ENCODE measurements around the gene HOXA2.

Gene HOXA2

DNA sequence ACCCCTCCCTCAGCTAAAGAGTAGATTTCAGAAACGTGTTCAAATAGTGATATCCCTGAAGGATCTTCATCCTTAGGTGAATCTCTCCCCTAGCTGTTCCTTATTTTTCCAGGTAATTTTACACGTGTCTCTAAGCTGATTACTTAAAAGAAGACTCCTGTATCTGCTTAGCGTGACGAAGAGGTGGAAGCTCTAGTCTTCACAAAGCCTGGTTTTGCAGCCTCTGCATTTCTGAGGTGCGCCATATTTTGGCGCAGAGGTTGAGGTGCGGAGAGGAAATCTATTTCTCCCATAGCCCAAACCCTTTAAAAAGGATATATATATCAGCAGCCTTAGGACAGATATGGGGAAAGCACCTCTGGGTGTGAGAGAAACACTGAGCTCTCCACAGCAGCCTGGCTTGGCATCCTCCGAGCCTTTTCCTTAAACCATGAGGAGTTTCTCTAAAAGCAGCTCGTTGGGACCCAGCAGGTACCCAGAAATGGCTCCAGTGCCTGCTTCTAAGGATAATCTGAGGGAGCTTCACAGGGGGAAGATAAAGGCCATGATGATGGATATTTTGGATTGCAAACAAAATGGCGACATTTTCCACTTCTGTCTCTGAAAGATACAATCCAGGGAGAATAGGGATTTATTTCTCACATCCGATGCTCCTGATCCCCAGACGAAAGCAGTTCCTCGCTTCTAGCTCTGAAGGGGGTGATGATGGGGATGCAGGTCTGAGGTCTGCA is 3.0 kb upstream of the HOXA2 start:
- no peak for DNase-seq (ENCODE audit: low spot score)
- H3K27me3 Mint-ChIP-seq (ENCODE audit: low read depth) = peaks cover 55% of the 10 kb centered on the region
- no peaks in the 10 kb centered on the region for H3K36me3 Mint-ChIP-seq (ENCODE audit: low read depth)

DNA sequence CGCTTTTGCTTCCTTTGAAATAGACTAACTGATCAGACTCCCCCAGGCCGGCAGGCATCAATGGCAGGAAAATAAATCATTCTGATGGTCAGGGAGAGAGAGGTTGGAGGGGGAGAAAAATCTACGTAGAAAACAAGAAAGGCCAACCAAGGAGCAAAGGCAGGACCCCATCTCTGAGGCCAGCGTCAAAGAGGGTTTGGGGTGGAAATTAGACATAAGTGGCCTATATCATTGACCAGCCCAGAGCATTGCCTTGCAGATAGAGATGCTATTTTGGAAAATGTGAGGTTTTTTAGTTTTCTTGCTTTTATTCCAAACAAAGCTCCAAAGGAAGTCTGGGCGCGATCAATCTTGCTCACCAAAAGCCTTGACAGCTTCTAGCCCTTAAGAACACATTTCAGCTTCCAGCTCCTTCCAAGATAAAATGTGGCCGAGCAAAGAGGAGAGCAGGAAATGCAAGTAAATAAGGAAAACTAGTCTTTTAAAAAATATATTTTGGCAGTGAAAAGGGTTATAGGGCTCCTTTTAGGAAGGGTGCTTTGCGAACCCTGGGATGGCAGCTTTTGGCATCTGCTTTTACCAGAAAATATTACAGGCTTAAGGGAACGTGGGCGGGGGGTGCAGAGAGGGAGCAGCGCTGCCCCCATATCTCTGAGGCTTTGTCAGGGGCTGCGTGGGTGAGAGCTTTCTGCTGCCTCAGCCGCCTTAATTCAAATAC is 2.0 kb upstream of the HOXA2 start:
- no peak overlapping the region for H3K4me3 Mint-ChIP-seq
- no peak for DNase-seq (ENCODE audit: low spot score)
- H3K4me1 Mint-ChIP-seq (ENCODE audit: low read depth) = peaks cover 4% of the 10 kb centered on the region
- H3K36me3 Mint-ChIP-seq (ENCODE audit: low read depth) = peaks cover 1% of the 10 kb centered on the region
- no peaks in the 10 kb centered on the region for H3K9me3 Mint-ChIP-seq
- peaks cover 65% of the 10 kb centered on the region for H3K27me3 Mint-ChIP-seq (ENCODE audit: low read depth)
- no peak overlapping the region for H3K27ac Mint-ChIP-seq

More for the DNA sequence above, 3.0 kb upstream of the HOXA2 start:
- Mint-ChIP-seq H3K9me3 (no peaks in the 10 kb centered on the region), H3K27ac (no peak overlapping the region), H3K4me1 (ENCODE audit: low read depth) (peaks cover 4% of the 10 kb centered on the region), H3K4me3 (no peak overlapping the region)

DNA sequence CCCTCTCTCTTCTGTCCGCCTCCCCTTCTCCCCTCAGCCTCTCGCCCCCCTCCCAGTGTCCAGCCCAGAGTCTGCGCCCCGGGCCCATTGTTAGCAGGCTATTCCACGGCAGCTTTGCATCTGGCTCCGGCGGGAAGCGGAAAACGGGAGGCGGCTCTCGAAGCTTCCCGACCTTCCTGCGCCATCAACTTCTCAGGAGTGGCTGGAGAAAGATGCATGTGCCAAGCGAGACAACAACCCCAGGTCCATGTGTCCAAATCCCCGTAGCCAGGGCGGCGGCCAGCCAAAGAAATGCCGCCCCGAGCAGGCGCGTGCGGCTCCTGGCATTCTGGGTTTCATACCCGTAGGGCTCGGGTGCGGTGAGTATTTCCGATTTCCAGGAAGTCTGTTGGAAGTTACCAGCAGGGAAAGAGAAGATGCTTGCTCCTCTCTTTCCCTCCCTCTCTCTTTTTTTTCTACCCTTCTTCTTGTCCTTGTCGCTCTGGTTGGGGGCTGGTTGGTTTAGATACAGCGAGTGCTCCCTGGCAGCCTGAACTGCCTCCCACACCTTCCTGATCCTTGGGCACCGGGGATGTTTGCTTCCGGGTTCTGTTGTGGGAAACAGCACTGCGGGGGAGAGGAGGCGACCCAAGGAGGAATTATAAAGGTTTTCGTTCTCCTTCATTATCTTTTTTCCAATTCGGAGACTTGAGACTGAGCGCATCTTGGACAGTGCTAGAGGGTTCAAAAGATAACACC is 1.2 kb upstream of the HOXA2 start:
- H3K4me3 Mint-ChIP-seq = no peak overlapping the region
- H3K27me3 Mint-ChIP-seq (ENCODE audit: low read depth) = peaks cover 73% of the 10 kb centered on the region
- no peak overlapping the region for H3K27ac Mint-ChIP-seq
- H3K36me3 Mint-ChIP-seq (ENCODE audit: low read depth) = peaks cover 3% of the 10 kb centered on the region
- DNase-seq (ENCODE audit: low spot score) = no peak
- peaks cover 4% of the 10 kb centered on the region for H3K4me1 Mint-ChIP-seq (ENCODE audit: low read depth)
- no peaks in the 10 kb centered on the region for H3K9me3 Mint-ChIP-seq

DNA sequence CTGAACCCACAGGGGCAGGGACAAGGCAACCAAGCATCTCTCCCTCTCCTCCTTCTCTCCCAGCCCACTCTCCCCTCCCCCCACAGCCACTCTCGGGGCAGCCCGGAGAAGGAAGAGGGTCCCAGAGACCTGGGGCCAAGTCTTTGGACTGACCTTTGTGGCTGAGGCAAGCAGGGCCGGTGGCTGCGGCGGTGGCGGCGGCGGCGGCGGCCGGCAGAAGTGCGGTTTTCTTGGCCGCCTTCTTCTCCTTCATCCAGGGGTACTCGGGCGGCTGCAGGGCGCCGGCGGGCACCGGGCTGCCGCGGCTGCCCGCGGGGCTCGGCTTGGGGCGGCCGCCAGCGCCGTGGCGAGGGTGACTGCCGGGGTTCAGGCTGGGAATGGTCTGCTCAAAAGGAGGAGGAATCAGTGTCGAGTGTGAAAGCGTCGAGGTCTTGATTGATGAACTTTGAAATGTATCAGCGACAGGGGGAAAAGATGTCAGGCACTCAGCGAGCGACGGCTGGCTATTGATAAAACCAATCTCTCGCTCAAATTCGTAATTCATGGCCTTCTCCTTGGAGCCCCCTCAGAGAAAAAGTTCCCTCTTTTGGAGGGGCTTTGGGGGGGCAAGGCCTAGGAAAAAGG is 414 bp downstream of the HOXA2 start:
- Mint-ChIP-seq H3K27me3 (ENCODE audit: low read depth) (peaks cover 89% of the 10 kb centered on the region), H3K36me3 (ENCODE audit: low read depth) (peaks cover 3% of the 10 kb centered on the region), H3K27ac (no peak overlapping the region), H3K4me1 (ENCODE audit: low read depth) (peaks cover 7% of the 10 kb centered on the region), H3K9me3 (no peaks in the 10 kb centered on the region), H3K4me3 (no peak overlapping the region)
- no peak for DNase-seq (ENCODE audit: low spot score)

DNA sequence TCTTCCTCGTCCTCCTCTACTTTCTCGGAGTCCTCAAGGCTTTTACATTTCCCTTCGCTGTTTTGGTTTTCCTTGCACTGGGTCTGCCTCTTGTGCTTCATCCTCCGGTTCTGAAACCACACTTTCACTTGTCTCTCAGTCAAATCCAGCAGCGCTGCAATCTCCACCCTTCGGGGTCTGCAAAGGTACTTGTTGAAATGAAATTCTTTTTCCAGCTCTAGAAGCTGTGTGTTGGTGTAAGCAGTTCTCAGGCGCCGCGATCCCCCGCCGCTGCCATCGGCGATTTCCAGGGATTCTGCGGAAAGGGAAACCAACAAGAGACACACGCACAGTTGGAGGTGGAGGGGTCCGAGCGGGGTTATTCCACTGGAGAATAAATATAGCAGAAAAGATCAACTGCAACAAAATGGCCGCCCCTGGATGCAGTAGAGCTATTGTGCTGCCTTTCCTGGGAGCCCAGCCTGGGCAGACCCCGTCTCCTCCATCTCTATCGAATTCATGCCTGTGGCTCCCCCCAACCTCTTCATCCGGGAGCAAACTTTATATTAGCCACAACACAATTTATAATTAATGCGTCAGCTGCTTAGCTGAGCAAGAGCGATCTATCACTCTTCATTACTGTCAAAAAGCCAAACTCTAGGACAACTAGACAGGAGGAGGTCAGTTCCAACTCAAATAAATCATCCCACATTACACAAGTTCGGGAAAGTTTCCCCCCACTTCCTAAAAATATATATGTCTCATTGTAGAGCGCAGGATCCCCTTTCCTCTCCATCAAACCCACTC is 1.1 kb downstream of the HOXA2 start:
- H3K4me3 Mint-ChIP-seq = no peak overlapping the region
- peaks cover 91% of the 10 kb centered on the region for H3K27me3 Mint-ChIP-seq (ENCODE audit: low read depth)
- H3K27ac Mint-ChIP-seq = no peak overlapping the region
- no peak for DNase-seq (ENCODE audit: low spot score)
- H3K9me3 Mint-ChIP-seq = no peaks in the 10 kb centered on the region
- H3K36me3 Mint-ChIP-seq (ENCODE audit: low read depth) = peaks cover 3% of the 10 kb centered on the region
- peaks cover 7% of the 10 kb centered on the region for H3K4me1 Mint-ChIP-seq (ENCODE audit: low read depth)

DNA sequence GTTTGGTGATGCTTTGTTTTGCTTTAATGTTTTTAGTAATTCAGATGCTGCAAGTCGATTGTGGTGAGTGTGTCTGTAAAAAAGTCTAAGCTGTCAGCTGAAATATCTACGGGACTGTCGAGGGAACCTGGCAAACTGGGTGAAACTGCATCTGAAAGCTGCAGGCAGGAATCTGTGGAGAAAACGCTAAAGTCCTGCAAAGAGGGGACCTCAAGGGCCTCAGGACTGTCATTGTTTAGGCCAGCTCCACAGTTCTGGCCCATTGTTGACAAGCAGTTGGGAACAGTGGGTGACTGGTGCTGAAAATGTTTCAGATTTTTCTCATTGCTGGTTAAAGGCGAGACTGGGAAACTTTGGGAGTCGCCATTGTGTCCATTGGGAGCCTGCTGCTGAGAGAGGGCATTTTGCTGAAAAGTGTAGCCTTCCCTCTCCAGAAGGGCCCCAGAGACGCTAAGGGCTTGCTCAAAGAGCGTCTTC is 1.8 kb downstream of the HOXA2 start:
- DNase-seq (ENCODE audit: low spot score) = no peak
- Mint-ChIP-seq H3K4me3 (no peak overlapping the region), H3K9me3 (no peaks in the 10 kb centered on the region), H3K27ac (no peak overlapping the region), H3K4me1 (ENCODE audit: low read depth) (peaks cover 8% of the 10 kb centered on the region), H3K27me3 (ENCODE audit: low read depth) (peaks cover 87% of the 10 kb centered on the region), H3K36me3 (ENCODE audit: low read depth) (peaks cover 3% of the 10 kb centered on the region)

DNA sequence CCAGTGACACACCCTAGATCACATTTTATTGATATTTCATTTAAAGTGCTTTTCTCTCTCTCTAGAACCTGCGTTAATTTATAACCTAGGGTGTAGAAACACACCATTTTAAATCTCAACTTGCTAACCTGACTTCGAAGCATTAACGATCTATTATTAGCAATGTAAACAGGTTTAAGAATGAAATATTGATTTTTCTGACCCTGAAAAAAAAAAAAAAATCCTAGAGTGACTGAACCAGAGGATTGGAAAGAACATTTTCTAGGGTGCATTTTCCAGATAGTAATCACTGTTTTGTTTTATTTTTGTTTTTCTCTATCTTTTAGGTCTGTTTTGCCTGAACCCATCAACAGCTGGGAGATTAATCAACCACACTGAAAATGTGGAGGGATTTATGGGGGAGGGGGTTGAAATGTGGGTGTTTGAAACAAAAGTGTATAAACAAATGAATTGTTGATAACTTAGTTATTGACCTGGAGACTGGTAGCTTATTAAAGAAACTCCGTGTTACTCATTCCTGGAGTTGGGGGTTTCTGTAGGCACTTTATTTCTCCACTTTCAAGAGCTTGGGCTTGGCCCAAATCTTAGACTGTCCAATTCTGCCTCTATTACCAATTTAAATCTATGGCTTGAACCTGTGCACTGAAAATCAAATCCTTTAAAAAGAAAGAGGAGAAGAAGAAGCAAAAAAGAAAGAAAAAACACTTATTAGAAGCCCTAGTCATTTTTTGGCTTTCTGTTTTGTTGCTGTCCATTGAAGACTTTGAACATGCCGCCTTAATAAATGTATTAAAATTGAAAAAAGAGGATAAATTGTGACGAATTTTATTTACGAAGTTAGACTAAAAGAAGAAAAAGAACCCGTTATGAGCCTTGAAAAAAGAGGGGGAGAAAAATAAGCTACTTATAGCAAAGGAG is 2.8 kb downstream of the HOXA2 start:
- peaks cover 88% of the 10 kb centered on the region for H3K27me3 Mint-ChIP-seq (ENCODE audit: low read depth)
- peaks cover 16% of the 10 kb centered on the region for H3K4me1 Mint-ChIP-seq (ENCODE audit: low read depth)
- H3K9me3 Mint-ChIP-seq = no peaks in the 10 kb centered on the region
- DNase-seq (ENCODE audit: low spot score) = no peak
- H3K4me3 Mint-ChIP-seq = no peak overlapping the region
- peaks cover 3% of the 10 kb centered on the region for H3K36me3 Mint-ChIP-seq (ENCODE audit: low read depth)
- no peak overlapping the region for H3K27ac Mint-ChIP-seq

DNA sequence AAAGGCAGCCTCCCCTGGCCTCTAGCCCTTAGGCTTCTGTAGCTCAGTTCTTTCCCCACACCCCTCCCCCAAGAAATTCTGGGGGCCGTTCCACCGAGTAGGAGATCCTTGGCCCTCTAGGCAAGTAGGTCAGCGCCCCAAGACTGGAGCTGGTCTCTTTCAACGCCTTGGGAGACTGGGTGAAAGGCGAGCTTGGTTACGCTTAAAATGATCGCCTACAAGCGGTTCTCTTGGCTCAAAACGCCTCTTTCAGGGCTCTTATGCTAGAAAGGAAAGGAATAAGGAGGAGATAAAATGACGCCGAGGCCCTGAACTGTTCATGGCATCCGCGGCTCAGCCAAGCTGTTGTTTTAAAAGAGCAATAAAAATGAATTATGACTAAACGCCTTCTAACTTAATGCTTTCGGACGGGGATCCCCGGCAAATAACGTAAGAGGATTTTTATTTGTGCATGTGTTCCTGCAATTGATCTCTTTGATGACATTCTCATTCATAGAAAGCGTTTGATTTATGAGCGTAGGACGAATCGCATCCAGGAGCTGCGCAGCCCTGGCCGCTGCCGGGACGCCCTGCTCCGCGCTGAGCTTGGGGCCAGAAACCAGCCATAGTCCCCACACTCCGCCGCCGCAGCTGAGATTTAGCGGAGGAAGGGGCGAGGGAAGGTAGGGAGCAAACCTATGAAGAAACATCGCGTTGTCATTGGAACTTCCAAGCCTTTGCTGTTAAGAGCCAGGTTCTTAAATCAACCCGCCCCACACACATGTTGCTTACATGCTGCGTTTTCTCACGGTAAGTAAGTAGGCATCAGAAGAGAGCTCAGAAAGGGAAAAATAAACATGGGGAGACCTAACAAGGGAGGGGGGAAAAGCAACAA is 3.7 kb downstream of the HOXA2 start:
- no peaks in the 10 kb centered on the region for H3K9me3 Mint-ChIP-seq
- no peak overlapping the region for H3K27ac Mint-ChIP-seq
- peaks cover 16% of the 10 kb centered on the region for H3K4me1 Mint-ChIP-seq (ENCODE audit: low read depth)
- peaks cover 88% of the 10 kb centered on the region for H3K27me3 Mint-ChIP-seq (ENCODE audit: low read depth)
- peaks cover 3% of the 10 kb centered on the region for H3K36me3 Mint-ChIP-seq (ENCODE audit: low read depth)
- no peak for DNase-seq (ENCODE audit: low spot score)
- no peak overlapping the region for H3K4me3 Mint-ChIP-seq

DNA sequence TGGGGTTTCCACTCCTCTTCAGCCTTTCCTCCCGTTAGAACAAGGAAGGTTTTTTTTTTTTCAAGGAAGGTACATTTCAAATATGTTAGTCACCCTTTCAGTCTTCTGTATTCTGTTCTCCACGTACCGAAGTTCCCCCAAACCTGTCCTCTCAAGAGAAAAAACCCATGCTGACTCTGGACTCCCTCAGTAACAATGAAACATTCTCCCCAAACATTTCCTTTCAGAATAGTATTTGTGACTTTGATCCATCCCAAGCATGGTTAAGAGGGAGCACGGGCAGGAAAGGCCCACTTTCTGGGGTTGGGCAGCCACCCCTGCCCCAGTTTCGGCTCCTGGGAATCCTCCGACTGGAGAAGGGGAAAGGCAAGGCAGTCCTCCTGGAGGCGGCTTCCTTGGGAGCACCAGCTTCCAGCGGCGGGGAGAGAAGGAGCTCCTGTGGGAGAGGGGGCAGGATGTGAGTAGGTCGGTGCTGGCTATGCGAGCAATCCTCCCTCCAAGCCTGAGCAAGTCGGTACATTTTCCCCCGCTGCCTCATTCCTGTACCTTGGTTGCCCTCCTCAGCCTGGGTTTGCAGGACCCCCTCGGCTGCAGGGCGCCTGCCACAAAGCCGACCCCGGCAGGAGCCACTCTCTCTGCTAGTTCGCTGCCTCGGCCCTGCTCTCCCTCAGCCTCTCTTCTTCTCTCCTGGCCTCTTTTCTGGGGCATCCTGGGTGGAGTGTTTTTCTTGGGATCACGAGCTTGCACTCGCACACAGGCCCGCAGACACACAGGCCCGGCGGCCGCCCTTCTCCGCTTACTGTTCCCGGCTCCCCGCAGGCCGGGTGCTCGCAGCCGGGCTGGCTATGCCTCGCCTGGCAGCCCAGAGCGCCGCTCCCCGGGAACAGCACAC is 4.6 kb downstream of the HOXA2 start:
- Mint-ChIP-seq H3K4me1 (ENCODE audit: low read depth) (peaks cover 16% of the 10 kb centered on the region), H3K27me3 (ENCODE audit: low read depth) (peaks cover 88% of the 10 kb centered on the region), H3K36me3 (ENCODE audit: low read depth) (peaks cover 3% of the 10 kb centered on the region), H3K9me3 (no peaks in the 10 kb centered on the region), H3K27ac (no peak overlapping the region), H3K4me3 (peak overlapping the region; percentile 75)
- no peak for DNase-seq (ENCODE audit: low spot score)

DNA sequence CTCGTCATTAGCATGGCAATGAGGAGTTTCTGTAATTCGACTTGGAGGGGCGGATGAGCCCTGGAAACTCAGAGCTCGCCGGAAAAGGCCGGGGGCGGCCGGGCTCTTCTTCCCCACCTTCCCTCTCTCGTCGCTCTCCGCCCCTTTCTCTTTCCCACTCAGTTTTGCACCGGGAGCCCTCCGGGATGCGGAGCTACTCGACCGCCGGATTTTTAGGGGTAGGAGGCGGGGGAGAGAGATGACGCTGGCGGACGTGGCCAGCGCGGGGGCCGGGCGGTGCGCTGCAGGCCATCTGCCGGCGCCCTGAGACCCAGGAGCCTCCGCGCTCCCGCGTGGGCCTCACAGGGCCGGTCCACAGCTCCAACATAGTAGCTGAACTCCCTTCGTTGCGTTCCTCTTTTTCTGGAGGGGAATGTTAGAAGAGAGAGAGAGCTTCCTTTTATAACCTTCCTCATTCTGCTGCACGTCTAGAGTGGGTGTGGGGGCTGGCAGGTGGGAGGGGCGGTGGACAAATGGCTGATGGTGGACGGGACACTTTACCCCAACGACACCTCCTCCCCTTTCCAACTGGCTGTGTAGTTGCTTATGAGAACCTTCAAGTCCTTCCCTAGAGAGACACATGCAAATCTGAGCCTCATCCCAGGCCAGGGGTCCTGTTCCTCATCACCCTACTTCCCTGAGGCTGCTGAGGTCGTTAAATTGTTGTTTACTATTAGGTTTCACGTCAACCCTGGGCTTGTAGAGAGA is 5.5 kb downstream of the HOXA2 start:
- Mint-ChIP-seq H3K4me3 (peak overlapping the region; percentile 75), H3K27ac (peak overlapping the region; percentile 67), H3K27me3 (ENCODE audit: low read depth) (peaks cover 89% of the 10 kb centered on the region), H3K9me3 (no peaks in the 10 kb centered on the region), H3K36me3 (ENCODE audit: low read depth) (peaks cover 4% of the 10 kb centered on the region), H3K4me1 (ENCODE audit: low read depth) (peaks cover 12% of the 10 kb centered on the region)
- DNase-seq (ENCODE audit: low spot score) = no peak
